NOMO-1 treated with dmso at 0.1 percent for 144 hours (cell line): ENCODE measurements around the gene XPNPEP3.
"Not testable (repeated sequence)": the region's sequence is repeated elsewhere in the genome, so short reads cannot be mapped to it uniquely, and the experiment has no call there.

Experiments
- DNase-seq: peaks from one replicate; lab custom pipeline; 2025; ENCODE audit not compliant: unreplicated experiment; lab: John Stamatoyannopoulos, UW

Gene XPNPEP3

DNA sequence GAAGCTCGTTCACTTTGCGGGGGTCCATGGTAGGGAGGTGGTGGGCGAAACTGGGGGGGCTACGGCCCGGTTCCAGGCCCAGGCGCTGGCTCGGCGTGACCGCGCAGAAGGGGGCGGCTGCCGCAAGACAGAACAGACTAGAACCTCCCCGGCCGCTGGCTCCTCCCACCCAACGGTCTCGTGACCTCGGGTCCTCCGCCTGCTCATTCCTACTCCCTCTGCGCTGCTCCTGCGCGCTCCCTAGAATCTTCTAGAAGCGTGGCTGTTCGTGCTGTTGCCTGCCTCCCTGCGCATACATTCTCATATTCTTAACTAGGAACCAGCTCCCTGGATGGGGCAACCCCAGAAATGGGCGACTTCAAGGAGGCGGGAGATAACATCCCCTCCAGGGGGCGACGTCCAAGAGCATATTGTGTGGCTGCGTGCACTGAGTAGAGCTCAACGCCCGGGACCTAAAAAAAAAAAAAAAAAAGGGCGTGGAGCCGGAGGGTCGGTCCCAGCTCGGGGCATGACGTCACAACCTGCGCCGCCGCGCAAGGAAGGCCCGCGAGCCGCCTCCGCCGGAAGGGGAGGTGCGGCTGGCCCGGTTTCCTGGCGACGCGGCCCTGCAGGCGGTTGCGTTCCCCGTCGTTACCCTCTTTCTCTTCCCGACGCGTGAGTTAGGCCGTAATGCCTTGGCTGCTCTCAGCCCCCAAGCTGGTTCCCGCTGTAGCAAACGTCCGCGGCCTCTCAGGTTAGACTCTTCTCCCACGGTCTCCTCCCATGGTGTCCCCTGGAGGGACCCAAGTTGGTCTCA, at the start of gene XPNPEP3, which contains the start of gene ST13:
TSS of gene XPNPEP3 (plus strand) at position 636 of the 796 bp plus-strand sequence. CDS start at position 670, 34 bp downstream.
TSS of gene ST13 (minus strand) at position 127 of the 796 bp plus-strand sequence. CDS start at position 28, 99 bp downstream.
- DNase-seq: peak; percentile 93

DNA sequence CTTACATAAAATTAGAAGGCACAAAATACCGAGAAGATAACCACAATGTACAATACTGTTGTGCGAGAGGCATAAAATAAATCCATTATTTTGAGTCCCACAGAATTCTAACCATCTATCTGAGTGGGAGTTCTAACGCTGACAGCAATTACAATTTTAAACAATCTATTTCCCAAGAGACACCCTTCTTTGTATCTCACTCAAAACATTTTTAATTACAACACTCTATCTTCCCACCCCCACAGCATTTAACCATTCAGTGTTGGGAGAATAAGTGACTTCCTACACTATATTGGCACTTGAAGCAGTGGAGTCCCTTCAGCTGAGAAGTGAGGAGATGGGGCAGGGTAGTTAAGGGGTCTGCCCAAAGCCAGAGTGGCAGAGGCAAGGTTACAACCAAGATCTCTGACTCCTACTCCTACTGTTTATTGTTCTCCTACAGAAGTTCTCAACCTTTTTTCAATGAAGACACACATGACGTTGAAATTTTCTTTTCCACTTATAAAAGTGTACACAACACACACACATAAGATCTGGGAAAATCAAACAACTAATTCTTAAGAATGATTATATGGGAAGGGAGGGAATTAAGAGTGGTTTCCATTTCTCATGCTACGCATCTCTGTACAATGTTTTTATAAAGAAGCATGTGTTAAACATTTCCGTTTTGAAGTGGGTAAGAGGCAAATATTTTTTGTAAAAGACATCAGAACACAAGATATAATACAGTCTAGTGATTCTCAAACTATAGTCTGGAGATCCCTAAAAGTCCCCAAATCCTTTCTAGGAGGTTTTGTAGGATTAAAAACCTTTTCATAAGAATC, 48.7 kb upstream of the XPNPEP3 start:
- DNase-seq: no peak

DNA sequence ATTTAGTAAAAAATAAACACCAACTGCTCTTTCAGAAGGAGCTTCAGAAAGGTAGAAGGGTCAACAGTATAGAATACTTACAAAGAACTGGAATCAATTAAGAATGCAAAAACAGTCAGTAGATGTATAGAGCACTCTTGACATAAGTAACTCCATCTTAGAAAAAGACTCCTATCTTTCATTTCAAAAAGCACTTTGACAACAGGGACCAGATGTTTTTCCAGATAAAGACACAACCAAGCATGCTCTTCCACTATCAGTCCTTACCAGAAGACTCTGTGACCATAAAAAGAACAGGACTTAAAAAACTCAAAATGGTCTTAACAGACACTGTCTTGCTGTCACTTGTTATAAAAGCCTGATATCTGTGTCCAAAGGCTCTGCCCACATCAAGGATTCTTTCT, 43.0 kb upstream of the XPNPEP3 start:
- DNase-seq: no peak

DNA sequence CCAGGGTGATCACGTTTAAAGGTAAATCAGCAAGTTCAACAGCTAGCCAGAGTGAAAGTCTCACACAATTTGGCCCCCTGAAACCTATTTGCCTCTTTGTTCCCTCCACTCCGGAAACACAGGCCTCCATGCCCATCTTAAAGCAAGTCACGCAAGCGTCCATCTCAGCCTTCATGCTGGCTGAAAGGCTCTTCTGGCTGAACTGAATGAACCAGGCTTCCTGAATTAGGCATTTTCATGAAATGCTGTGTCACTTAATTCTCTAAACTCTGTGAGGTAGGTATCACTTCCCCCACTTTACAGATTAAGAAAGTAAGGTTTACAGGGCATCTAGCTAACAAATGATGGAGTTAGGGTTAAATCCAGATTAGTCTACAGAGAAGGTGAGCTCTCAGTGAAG, 39.2 kb upstream of the XPNPEP3 start:
- no peak for DNase-seq

DNA sequence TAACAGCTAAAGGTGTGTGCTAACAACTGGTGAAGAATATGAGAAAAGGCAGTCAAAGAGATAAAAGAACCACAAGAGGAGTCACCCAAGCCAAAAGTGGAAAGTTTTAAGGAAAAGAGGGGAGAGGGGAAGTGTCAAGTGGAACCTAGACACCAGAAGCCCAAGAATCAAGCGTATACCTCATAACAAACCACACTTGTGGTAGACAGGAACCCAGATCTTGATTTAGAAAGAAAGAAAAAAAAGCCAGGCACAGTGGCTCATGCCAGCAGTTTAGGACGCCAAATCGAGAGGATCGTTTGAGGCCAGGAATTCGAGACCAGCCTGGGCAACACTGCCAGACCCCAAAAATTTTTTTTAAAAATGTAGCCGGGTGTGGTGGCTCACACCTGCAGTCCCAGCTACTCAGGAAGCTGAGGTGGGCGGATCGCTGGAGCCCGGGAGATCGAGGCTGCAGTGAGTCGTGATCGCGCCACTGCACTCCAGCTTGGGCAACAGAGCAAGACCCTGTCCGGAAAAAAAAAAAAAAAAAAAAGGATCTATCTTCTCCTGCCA, 38.7 kb upstream of the XPNPEP3 start:
- no peak for DNase-seq

DNA sequence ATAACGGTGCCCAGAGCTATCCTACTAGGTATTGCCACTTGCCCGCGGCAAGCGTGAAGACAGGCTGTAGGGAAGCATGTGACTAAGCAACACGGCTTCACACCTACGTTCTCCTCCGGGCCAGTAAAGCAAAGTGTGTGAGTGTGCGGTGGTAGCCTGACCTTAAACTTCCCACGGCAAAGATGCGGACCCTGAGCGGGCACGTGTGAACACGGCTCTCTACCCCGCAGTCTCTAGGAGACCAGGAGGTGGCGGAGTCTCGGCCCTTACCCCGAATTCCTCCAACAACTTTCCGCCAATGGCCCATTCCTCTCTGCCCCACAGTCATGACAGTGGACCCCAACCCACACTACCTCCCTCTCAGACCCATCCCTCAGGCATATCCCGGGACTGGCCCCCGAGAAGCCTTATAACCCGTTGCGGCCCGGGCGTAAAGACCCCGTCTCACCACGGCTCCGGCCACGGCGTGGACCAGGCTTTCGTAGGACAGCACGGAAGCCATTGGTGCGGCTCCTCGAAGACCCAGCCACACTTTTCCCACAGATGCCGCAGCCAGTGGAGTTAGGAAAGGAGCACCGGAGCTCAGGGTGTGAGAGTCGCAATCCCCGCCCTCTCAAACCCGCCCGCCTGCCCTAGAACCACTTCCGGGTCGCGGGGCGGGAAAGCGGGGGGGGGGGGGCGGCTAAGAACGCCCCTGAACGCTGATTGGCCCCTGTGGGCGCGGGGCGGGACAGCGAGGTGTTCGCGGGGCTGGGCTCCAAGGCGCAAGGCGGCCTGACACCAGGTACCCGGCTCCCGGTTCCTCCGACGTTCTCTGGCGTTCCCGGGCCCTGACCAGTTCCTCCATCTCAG, 38.0 kb upstream of the XPNPEP3 start, which contains the start of gene SLC25A17:
TSS of gene SLC25A17 (minus strand) at position 600 of the 852 bp plus-strand sequence. CDS start at position 502, 98 bp downstream.
- peak; percentile 69 for DNase-seq

DNA sequence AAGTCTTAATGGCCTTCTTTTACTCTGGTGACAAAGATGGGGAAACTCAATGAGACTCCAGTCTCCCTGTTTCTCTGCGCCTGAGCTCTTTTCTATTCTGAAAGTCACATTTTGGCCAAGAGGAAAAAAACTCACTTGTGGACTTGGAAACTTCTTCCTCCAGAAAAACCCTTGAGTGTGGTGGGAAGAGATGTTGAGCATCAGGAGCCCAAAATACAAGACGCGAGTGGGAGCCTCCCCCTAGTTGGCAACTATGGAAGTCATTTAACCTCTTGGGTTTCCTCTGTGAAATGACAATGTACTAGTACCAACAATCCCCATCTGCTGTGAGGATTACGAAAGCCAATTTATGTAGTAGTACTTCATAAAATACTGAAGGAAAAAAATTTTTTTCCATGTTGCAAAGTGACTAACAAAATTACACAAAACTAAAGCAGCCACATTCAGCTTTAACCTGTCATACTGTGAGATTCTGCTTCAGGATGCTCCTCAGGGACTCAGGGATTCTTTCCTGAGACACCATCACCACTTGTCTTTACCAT, 37.3 kb upstream of the XPNPEP3 start:
- DNase-seq: no peak

DNA sequence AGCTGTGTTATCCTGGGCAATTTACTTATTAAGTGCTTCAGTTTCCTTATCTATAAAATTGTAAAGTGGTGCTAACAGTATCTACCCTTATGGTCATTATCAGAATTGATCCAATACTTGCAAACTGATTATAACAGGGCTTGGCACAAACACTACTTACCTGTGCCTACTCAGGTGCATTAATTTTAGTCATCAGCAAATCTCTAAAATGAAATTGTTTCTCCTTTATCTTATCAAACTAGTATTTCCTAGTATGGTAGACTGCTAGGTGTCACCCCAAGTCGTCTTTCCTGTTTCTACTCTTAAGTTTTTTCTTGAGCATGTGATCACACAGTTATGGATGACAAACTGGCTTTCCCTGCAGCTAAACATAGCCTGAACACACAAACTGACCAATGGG, 33.5 kb upstream of the XPNPEP3 start:
- DNase-seq: no peak

DNA sequence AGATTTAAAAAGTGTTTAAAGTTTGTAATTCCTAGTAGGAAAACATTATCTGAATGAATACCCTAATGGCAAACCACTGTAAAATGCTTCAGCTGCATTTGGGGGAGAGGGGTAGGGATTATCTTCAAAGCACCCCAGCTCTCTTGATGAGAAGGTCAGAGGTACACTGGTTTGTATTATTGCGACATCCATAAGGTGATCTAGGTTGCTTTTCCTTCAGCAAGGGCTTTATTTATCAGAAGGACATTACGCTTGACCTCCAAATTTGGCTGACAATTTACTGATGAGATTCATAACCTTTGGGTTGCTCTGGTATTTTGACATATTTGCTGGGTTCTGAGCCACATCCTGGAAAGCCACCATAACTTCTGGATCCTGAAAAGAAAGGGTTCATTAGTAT, 30.7 kb upstream of the XPNPEP3 start:
- DNase-seq: not testable (repeated sequence)

DNA sequence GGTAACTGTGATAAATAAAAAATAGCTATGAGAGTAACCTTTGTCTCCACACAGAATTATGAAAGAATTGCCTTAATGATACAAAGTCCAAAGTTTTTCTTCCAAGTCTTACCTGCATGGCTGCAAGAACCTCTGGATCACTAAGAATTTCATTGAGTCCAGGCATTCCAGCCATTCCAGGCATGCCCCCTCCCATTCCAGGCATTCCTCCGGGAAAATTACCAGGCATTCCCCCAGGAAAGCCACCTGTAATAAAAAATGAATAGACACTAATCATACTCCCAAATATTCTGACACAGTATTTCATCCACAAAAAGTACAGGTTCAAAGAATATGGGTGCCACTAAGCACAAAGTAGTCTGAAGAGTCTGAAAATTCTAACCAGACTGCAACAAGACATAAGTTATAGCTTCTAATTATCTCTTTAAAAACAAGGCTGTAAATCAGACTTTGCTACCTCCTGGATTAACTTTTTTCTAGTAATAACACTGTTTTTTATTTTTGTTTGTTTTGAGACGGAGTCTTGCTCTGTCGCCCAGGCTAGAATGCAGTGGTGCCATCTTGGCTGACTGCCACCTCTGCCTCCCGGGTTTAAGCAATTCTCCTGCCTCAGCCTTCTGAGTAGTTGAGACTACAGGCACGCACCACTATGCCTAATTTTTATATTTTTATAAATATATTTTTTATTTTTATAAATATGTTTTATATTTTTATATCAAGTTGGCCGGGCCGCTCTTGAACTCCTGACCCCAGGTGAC, 29.8 kb upstream of the XPNPEP3 start:
- no peak for DNase-seq

DNA sequence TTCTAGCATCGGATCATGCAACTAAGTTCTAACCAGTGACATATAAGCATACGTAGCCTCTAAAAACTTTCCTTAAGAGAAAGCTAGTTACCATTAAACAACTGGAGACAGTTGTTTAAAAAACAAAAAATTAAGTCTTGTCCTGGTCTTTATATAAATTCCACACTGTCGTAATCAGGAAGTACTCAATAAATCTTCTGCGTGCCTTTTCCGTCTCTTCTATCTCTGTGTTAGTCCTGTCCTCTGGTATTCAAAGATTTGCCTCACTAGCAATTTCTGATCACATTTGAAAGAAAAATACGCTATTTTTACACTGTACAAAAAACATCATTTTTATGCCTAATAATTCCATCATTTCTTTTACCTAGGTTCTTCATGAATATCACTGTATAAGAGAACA, 27.8 kb upstream of the XPNPEP3 start:
- no peak for DNase-seq

DNA sequence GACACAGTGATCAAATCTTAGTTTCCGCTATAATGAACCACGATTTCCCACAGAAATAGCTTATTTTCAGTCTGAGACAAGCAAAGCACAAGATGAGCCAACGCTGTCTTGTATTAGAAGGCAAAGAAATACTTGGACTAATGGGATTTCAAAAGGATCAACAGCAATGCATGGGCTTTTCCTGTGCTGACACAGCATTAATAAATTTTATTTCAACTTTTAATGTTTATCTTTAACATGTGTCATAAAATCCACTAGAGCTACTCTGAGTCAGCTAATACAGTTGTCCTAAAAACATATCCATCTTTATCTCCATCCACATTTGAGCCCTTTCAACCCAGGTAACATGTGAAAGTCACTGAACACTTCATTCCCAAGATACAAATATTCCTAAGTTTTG, 22.3 kb upstream of the XPNPEP3 start:
- DNase-seq: no peak

DNA sequence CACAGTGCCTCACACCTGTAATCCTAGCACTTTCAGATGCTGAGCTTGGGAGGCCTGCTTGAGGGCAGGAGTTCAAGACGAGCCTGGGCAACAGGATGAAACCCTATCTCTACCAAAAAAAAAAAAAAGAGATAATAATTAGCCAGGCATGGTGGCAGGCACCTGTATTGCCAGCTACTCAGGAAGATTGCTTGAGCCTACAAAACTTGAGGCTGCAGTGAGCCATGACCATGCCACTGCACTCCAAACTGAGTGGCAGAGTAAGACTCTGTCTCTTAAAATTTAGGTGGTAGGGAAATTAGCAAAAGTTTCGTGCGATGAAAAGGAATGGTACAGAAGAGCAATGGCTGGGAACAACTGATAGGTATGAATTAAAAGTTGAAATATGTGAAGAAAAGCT, 18.5 kb upstream of the XPNPEP3 start:
- DNase-seq: no peak

DNA sequence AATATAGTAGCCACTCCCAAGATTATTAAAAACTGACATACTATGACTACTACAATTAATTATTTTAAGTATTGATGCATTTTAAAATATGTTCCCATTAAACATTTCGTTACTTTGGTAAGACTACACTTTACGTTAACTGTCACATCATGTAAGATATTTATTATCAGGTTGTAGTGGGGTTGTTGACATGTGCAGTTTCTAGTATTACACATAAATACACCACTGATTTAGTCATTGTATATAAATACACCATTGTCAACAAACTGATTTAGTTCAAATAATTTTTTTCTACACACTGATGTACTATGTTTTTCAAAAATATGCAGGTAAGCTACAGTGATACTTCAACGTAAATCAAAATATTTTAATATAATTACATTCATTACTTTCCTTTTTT, 12.0 kb upstream of the XPNPEP3 start:
- DNase-seq: no peak

DNA sequence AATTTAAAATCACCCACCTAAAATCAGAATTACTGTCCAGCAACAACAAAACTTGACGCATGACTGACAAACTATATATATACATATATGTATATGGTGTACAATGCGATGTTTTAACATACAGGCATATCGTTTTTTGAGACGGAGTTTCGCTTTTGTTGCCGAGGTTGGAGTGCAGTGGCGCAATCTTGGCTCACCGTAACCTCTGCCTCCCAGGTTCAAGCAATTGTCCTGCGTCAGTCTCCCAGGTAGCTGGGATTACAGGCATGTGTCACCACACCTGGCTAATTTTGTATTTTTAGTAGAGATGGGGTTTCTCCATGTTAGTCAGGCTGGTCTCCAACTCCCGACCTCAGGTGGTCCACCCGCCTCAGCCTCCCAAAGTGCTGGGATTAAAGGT, 11.1 kb upstream of the XPNPEP3 start:
- not testable (repeated sequence) for DNase-seq

DNA sequence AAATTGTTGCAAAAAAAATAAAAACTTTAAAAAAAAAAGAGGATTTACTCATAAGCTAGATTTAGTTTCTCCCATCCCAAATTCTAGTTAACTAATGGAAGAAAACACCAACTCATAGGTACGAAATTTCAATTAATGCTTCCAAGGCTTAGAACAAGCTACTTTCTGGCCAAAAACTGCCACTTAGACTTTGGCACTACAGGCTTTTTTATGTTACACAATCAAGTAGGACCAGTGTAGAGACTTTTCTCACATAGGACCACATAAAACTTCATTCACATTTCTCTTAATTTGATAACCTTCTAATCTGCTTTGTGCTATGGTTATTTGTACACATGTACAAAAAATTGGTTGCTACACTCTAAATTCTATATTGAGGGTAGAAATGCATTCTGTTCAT, 3.6 kb upstream of the XPNPEP3 start:
- no peak for DNase-seq

DNA sequence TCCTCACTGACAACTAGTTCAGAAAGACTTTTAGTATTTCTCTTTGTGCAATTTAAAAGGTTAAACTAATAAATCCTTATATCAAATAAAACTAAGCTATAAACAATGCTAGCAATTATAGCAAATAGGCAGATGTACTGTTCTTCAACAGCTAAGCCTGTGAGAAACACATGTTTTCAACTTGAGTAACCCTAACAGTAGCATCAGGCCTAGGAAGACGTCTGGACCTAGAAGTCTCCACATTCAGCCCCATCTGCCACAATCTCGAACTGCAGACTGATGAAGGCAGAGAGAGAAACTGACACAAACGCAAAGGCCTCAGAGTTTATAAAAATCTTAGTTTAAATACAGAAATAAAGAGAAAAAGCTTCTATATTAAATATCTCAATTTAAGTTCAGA, 3.0 kb upstream of the XPNPEP3 start:
- DNase-seq: no peak

DNA sequence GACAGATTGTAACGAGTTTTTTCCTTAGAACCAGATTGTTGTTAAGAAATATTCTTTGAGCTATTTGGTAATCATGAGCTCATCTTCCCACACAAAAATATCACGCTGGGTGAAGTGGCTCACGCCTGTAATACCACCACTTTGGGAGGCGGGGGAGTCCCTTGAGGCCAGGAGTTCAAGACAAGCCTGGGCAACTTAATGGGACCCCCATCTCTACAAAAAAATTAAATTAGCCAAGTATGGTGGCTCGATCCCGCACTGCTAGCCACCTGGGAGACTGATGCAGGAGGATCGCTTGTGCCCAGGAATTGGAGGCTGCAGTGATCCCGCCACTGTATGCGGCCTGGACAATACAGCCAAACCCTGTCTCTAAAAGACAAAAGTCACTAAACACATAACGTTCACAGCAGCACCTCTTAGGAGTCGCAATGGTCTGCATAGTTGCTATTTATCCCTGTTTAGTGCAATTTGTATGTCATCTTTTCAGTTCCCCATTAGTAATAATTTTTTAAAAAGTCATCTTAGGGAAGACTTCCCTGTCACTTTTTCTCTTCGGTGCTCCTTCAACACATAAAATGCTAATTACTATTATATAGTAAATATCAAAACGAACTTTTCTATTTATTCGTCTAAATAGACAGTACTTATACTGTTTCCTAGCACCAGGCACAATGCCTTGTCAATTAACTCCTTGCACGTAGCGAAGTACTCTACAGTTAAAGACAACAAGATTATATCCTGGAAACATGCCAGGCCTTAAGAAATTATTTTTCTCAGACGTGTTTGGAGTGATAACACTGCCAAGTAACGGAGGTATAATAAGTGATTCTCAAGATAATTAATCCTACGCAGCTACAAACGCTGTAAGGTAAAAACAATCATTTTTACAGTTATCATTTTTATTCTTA, 1.6 kb upstream of the XPNPEP3 start:
- DNase-seq: no peak
